Measurements from ENCODE around the gene TULP4.
"Not testable (repeated sequence)": the region's sequence is repeated elsewhere in the genome, so short reads cannot be mapped to it uniquely, and the experiment has no call there.

TULP4 gene

DNA sequence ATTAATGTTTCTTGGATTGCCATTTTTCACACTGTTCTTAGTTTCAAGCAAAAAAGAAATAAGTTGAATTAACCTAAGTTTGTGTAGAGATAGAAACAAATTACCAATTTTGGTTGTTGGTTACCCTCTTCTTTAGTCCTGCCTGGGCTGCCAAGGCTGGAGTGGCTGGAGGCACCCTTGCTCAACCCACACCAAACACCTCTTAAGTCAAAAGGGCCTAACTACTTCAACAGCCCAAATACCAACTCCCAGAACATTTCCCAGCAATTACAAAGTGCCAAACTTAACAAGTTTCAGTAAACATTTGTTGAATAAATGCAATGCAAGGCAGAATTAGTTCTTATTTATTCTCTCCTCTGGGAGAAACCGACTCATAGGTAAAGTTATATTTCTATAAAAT lies 209.5 kb downstream of the TULP4 start:
- no peaks in the 10 kb centered on the region for H3K9me3 ChIP-seq (ENCODE audit: control insufficient read depth, low read depth, low read length)
- no peak overlapping the region for H3K27ac ChIP-seq (ENCODE audit: low read length)
- H3K4me1 ChIP-seq (ENCODE audit: control insufficient read depth, low read depth, low read length), result peaks cover 5% of the 10 kb centered on the region
- H3K36me3 ChIP-seq (ENCODE audit: control insufficient read depth, low read depth, low read length), result no peaks in the 10 kb centered on the region
- no peak overlapping the region for H3K4me3 ChIP-seq (ENCODE audit: low read length)
- H3K27me3 ChIP-seq (ENCODE audit: control insufficient read depth, insufficient read depth, low read length), result no peaks in the 10 kb centered on the region
- H3K9ac ChIP-seq (ENCODE audit: low read length), result no peak overlapping the region

DNA sequence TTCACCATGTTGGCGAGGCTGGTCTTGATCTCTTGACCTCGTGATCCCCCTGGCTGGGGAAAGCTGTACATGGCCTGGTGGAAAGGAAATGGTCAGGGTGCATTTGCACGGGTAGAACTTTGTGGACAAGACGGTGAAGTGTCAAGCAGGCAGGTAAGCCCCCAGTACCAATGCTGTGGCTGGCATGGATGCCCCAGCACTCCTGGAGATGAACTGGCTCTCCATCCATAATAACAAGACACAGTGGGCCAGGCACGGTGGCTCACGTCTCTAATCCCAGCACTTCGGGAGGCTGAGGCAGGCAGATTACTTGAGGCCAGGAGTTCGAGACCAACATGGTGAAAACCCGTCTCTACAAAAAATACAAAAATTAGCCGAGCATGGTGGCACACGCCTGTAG lies 210.4 kb downstream of the TULP4 start:
- H3K4me1 ChIP-seq (ENCODE audit: control insufficient read depth, low read depth, low read length), result peaks cover 5% of the 10 kb centered on the region
- H3K27me3 ChIP-seq (ENCODE audit: control insufficient read depth, insufficient read depth, low read length), result no peaks in the 10 kb centered on the region
- no peaks in the 10 kb centered on the region for H3K36me3 ChIP-seq (ENCODE audit: control insufficient read depth, low read depth, low read length)
- H3K9me3 ChIP-seq (ENCODE audit: control insufficient read depth, low read depth, low read length), result no peaks in the 10 kb centered on the region
- no peak overlapping the region for H3K27ac ChIP-seq (ENCODE audit: low read length)
- no peak overlapping the region for H3K9ac ChIP-seq (ENCODE audit: low read length)
- H3K4me3 ChIP-seq (ENCODE audit: low read length), result no peak overlapping the region

DNA sequence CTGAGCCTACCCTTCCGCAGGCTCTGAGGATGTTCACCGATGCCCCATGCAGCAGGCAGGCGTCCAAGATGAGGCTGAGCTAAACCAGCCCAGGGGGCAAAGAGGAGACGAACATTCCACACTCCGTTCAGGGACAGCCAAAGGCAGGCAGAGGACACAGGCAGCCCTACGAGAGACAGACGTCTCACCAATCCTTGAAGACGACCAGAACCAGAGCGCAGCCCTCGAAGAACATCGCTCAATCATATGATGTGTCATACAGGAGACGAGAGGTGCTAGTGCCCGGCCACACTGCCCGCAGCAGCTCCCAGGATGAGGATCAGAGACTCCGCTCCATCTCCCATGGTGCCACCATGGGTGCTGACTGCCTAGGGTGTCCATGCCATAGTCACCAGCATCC lies 212.0 kb downstream of the TULP4 start:
- no peak overlapping the region for H3K27ac ChIP-seq (ENCODE audit: low read length)
- H3K4me3 ChIP-seq (ENCODE audit: low read length), result no peak overlapping the region
- H3K27me3 ChIP-seq (ENCODE audit: control insufficient read depth, insufficient read depth, low read length), result no peaks in the 10 kb centered on the region
- no peaks in the 10 kb centered on the region for H3K4me1 ChIP-seq (ENCODE audit: control insufficient read depth, low read depth, low read length)
- no peaks in the 10 kb centered on the region for H3K36me3 ChIP-seq (ENCODE audit: control insufficient read depth, low read depth, low read length)
- H3K9me3 ChIP-seq (ENCODE audit: control insufficient read depth, low read depth, low read length), result no peaks in the 10 kb centered on the region
- no peak overlapping the region for H3K9ac ChIP-seq (ENCODE audit: low read length)

GRCh38 chr6:158527858-158528257 lies 215.6 kb downstream of the TULP4 start:
- H3K27ac ChIP-seq (ENCODE audit: low read length); H3K36me3 ChIP-seq (ENCODE audit: control insufficient read depth, low read depth, low read length); H3K4me1 ChIP-seq (ENCODE audit: control insufficient read depth, low read depth, low read length); H3K4me3 ChIP-seq (ENCODE audit: low read length); H3K9ac ChIP-seq (ENCODE audit: low read length); H3K27me3 ChIP-seq (ENCODE audit: control insufficient read depth, insufficient read depth, low read length); H3K9me3 ChIP-seq (ENCODE audit: control insufficient read depth, low read depth, low read length): not testable (repeated sequence)

- H3K36me3 ChIP-seq (ENCODE audit: control insufficient read depth, low read depth, low read length), result no peaks in the 10 kb centered on the region
- H3K4me1 ChIP-seq (ENCODE audit: control insufficient read depth, low read depth, low read length), result no peaks in the 10 kb centered on the region
- no peak overlapping the region for H3K27ac ChIP-seq (ENCODE audit: low read length)
- H3K27me3 ChIP-seq (ENCODE audit: control insufficient read depth, insufficient read depth, low read length), result no peaks in the 10 kb centered on the region
- H3K9me3 ChIP-seq (ENCODE audit: control insufficient read depth, low read depth, low read length), result no peaks in the 10 kb centered on the region
- no peak overlapping the region for H3K9ac ChIP-seq (ENCODE audit: low read length)
- H3K4me3 ChIP-seq (ENCODE audit: low read length), result no peak overlapping the region
These were observed 216.6 kb downstream of the TULP4 start for GRCh38 chr6:158528826-158529225.

GRCh38 chr6:158529629-158530028 lies 217.4 kb downstream of the TULP4 start:
- Histone ChIP-seq H3K4me1 (ENCODE audit: control insufficient read depth, low read depth, low read length) (no peaks in the 10 kb centered on the region), H3K9ac (ENCODE audit: low read length) (no peak overlapping the region), H3K4me3 (ENCODE audit: low read length) (no peak overlapping the region), H3K27me3 (ENCODE audit: control insufficient read depth, insufficient read depth, low read length) (no peaks in the 10 kb centered on the region), H3K36me3 (ENCODE audit: control insufficient read depth, low read depth, low read length) (no peaks in the 10 kb centered on the region), H3K27ac (ENCODE audit: low read length) (no peak overlapping the region), H3K9me3 (ENCODE audit: control insufficient read depth, low read depth, low read length) (no peaks in the 10 kb centered on the region)

- Histone ChIP-seq H3K4me3 (ENCODE audit: low read length) (no peak overlapping the region), H3K9ac (ENCODE audit: low read length) (no peak overlapping the region), H3K36me3 (ENCODE audit: control insufficient read depth, low read depth, low read length) (no peaks in the 10 kb centered on the region), H3K9me3 (ENCODE audit: control insufficient read depth, low read depth, low read length) (no peaks in the 10 kb centered on the region), H3K27me3 (ENCODE audit: control insufficient read depth, insufficient read depth, low read length) (no peaks in the 10 kb centered on the region), H3K27ac (ENCODE audit: low read length) (no peak overlapping the region), H3K4me1 (ENCODE audit: control insufficient read depth, low read depth, low read length) (no peaks in the 10 kb centered on the region)
These were observed 219.3 kb downstream of the TULP4 start for GRCh38 chr6:158531566-158531965.

DNA sequence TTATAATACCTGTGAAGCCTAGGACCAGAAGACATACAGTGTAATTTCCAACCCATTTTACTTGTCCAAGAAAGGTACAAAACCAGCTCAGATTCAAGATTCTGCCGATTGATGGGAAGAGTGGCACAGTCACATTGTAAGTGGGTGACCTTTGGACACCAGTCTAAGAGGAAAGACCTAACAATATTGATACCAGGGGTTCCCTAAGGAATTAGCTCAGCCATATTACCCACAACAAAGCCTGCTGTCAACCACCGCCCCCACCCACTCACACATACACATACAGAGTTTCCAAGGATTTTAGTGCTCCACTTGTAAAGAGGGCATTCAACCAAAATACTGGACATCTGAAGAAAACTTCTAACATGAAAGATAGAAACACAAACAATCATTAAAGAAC lies 219.7 kb downstream of the TULP4 start:
- H3K36me3 ChIP-seq (ENCODE audit: control insufficient read depth, low read depth, low read length), result no peaks in the 10 kb centered on the region
- no peaks in the 10 kb centered on the region for H3K4me1 ChIP-seq (ENCODE audit: control insufficient read depth, low read depth, low read length)
- H3K9ac ChIP-seq (ENCODE audit: low read length), result no peak overlapping the region

GRCh38 chr6:158536084-158536890 lies 224.0 kb downstream of the TULP4 start:
- Histone ChIP-seq H3K9ac (ENCODE audit: low read length) (peak overlapping the region; percentile 38), H3K4me3 (ENCODE audit: low read length) (peak overlapping the region; percentile 64), H3K27ac (ENCODE audit: low read length) (no peak overlapping the region)

More for the DNA sequence above, 219.7 kb downstream of the TULP4 start:
- no peak overlapping the region for H3K27ac ChIP-seq (ENCODE audit: low read length)
- no peaks in the 10 kb centered on the region for H3K27me3 ChIP-seq (ENCODE audit: control insufficient read depth, insufficient read depth, low read length)
- H3K9me3 ChIP-seq (ENCODE audit: control insufficient read depth, low read depth, low read length), result no peaks in the 10 kb centered on the region
- H3K4me3 ChIP-seq (ENCODE audit: low read length), result no peak overlapping the region

GRCh38 chr6:158536891-158537798 lies 224.9 kb downstream of the TULP4 start:
- Histone ChIP-seq H3K4me1 (ENCODE audit: control insufficient read depth, low read depth, low read length) (no peaks in the 10 kb centered on the region), H3K9me3 (ENCODE audit: control insufficient read depth, low read depth, low read length) (no peaks in the 10 kb centered on the region), H3K4me3 (ENCODE audit: low read length) (peak overlapping the region; percentile 64), H3K27ac (ENCODE audit: low read length) (no peak overlapping the region), H3K36me3 (ENCODE audit: control insufficient read depth, low read depth, low read length) (no peaks in the 10 kb centered on the region), H3K9ac (ENCODE audit: low read length) (peak overlapping the region; percentile 38), H3K27me3 (ENCODE audit: control insufficient read depth, insufficient read depth, low read length) (peaks cover 15% of the 10 kb centered on the region)

More at GRCh38 chr6:158536084-158536890, 224.0 kb downstream of the TULP4 start:
- Histone ChIP-seq H3K9me3 (ENCODE audit: control insufficient read depth, low read depth, low read length) (no peaks in the 10 kb centered on the region), H3K27me3 (ENCODE audit: control insufficient read depth, insufficient read depth, low read length) (peaks cover 15% of the 10 kb centered on the region), H3K4me1 (ENCODE audit: control insufficient read depth, low read depth, low read length) (no peaks in the 10 kb centered on the region), H3K36me3 (ENCODE audit: control insufficient read depth, low read depth, low read length) (no peaks in the 10 kb centered on the region)

- Histone ChIP-seq H3K27me3 (ENCODE audit: control insufficient read depth, insufficient read depth, low read length) (peaks cover 15% of the 10 kb centered on the region), H3K4me1 (ENCODE audit: control insufficient read depth, low read depth, low read length) (no peaks in the 10 kb centered on the region)
These were observed 226.5 kb downstream of the TULP4 start for GRCh38 chr6:158538741-158539140.

More at GRCh38 chr6:158538741-158539140, 226.5 kb downstream of the TULP4 start:
- Histone ChIP-seq H3K9me3 (ENCODE audit: control insufficient read depth, low read depth, low read length) (no peaks in the 10 kb centered on the region), H3K36me3 (ENCODE audit: control insufficient read depth, low read depth, low read length) (no peaks in the 10 kb centered on the region), H3K27ac (ENCODE audit: low read length) (no peak overlapping the region), H3K9ac (ENCODE audit: low read length) (no peak overlapping the region), H3K4me3 (ENCODE audit: low read length) (no peak overlapping the region)

Data from iPS-18a (cell line).